NCI-H82 (cell line): Measurements from ENCODE around the gene RNF144A.
A peak's percentile ranks its signal among the peaks of the same experiment; 100 is the strongest.

ENCODE experiments used
- DNase-seq: peaks from one replicate; lab custom pipeline; 2025; lab: John Stamatoyannopoulos, UW

The RNF144A gene

DNA sequence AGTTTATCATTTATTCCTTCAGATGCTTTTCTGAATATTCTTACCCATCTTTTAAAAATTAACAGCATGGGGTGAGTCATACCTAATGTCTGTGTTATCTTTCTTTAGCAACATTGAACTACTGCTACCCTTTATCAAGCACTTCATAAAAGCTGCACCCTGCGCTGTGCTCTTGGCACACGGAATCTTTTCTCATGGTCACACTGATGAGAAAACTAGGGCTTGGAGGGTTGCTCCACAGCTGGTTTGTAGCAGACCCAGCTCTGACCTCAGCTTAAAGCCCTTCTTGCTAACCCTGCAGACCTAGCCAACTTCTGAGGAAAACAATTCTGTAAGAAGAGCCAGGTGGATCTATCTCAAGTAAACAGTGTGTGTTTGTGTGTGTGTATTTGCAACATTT lies 106.3 kb downstream of the RNF144A start:
- no peak for DNase-seq

DNA sequence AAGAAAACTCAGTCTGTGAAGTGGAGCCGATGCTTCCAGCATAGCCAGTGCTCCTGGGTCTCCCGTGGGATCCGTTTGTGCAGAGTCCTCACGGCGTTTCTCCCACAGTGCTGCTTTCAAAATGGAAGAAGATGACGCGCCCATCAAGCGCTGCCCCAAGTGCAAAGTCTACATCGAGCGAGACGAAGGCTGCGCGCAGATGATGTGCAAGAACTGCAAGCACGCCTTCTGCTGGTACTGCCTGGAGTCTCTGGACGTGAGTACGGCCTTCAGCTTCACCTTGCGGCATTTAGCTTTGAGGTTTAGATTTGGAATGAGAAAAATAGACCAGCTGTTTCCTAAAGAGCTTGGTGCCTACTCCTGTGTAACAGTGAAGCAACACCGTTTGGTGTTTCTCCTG lies 107.0 kb downstream of the RNF144A start:
- DNase-seq, result no peak

DNA sequence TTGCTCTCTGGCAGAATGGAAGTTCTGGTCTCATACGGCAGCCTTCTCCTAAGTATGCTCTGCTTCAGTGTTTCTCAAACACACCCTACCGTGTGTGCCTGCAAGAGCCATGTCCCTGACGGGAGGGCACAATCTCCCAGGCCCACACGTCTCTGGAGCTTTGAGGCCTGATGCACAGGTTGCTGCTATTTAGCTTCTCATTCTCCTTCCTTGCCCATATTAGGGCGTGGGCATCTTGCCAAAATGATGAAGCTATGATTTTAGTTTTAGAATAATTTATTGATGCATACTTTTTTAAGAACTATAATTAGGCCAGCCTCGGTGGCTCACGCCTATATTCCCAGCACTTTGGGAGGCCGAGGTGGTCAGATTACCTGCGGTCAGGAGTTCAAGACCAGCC lies 107.9 kb downstream of the RNF144A start:
- DNase-seq, result no peak

DNA sequence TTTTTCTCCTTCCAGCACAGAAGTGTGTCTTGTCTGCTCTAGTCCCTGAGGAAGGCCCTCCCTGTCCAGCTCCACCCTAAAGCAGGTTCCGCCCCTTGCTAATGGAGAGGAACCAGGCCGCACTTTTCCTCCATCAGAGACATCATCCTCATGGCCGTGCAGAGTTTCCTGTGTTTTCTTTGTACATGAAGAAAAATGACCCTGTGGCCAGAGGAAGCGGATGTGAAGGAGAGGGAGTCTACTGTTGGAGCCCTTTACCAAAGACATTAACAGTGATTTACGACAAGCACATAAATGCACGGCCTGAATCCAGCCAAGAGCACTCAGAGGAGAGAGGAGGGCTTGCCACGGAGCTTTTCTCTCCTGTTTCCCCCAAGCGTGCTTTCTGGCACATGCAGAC lies 109.5 kb downstream of the RNF144A start:
- no peak for DNase-seq

DNA sequence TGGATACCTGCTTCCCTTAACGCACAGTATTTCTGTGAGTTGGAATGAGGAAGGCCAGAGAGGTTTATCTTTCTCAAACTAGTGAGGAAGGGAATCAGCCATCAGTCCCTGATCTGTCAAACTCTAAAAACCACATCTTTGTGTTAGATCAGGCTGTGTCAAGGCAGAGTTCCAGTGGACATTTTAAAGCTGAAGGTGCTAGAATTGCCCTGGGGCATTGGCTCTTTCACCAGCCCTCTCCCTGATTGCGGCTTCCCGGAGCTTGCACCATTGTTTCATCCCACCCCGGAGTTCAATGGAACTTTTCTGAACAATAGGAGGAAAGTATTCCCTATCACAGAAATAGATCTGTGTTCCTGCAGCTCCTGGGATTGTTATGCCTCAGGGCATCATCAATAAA lies 110.2 kb downstream of the RNF144A start:
- DNase-seq, result no peak

DNA sequence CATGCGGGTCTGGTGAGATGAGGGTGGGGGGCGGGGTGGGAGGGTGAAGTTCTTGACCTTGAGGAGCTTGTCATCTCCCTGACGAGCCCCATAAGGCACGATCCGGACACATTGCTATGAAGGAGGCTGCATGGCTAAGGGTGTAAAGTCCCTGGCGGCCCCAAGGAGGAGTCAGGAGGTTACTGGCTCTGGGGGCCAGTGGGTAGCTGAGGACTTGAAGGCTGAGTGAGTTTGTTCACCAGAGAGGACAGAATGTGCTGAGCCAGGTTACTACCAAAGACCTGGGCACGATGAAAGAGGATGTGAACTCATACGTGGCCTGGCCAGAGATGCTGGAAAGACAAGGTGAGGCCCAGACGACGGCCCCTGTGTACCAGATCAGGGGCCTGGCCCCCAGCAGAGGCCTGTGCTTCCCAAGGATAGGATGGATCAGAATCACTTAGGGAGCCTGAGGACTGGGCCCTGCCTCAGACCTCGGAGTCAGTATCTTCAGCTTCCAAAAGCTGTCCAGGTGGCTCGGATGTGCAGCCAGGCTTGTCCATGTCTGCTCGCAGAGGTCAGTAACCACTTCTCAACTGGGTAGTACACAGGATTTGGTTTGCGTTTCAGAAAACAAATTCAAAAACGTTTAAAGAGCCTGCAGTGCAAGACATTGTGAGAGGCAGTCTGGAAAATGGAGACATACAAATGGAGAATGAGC lies 110.9 kb downstream of the RNF144A start:
- no peak for DNase-seq

DNA sequence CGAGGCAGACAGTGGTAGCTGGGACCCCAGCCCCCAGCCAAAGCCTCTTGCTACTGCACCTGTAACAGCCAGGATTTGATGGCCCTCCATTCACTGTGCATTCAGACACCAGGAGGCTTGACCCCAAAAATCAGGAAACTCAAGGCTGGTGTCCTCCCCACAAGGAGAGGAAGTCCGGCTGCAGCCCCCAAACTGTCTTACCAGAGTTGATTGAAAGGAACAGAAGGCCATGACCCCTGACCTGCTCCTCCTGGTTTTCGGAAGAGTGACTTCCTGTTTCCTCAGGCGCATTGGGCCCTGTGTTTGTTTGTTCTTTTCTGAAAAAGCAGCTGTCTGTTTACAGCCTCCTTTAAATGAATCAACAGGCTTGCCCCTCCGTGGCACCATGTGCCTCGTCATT lies 111.6 kb downstream of the RNF144A start:
- no peak for DNase-seq

DNA sequence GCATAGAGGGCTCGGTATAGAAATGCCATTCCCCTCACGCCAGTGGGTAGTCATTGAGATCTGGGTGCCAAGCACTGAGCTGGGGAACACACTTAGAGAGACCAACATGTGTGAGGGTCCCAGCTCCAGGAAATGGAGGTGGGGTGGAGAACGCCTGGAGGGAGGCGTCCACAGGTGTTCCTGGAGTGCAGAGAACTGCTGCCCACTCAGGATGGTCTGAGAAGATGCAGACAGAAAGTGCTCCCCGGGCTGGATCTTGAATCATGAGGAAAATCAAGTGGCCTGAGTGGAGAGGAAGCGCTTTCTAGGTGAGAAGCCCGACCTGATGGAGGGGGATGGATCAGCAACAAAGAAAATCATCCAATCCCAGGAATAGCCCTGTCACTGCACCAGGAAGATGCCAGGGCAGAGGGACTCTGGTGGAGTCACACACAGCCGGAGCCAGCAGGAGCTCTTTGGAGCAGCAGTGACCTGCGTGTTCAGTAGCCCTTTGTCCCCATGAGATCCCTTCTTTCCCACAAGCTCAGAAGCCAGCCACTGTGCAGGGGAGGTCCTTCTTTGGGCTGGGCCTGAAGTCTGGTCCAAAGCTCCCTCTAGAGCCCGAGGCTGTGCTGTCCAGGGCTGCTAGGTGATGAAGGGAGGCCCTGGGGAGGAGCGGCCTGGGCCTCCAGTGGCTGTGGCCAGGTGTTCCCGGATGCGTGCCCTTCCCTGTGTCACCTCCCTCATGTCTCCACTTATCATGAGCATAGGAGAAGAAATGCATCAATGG lies 112.3 kb downstream of the RNF144A start:
- DNase-seq, result no peak

DNA sequence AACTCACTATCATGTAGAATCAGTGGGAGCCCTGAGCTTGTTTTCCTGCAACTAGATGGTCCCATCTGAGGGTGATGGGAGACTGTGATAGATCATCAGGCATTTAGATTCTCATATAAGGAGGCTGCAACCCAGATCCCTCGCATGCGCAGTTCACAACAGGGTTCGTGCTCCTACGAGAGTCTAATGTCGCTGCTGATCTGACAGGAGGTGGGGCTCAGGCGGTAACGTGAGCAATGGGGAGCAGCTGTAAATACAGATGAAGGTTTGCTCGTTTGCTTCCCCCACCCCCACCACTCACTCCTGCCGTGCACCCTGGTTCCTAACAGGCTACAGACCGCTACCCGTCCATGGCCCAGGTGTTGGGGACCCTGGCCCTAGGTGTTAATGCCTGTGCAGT lies 113.6 kb downstream of the RNF144A start:
- DNase-seq, result no peak

DNA sequence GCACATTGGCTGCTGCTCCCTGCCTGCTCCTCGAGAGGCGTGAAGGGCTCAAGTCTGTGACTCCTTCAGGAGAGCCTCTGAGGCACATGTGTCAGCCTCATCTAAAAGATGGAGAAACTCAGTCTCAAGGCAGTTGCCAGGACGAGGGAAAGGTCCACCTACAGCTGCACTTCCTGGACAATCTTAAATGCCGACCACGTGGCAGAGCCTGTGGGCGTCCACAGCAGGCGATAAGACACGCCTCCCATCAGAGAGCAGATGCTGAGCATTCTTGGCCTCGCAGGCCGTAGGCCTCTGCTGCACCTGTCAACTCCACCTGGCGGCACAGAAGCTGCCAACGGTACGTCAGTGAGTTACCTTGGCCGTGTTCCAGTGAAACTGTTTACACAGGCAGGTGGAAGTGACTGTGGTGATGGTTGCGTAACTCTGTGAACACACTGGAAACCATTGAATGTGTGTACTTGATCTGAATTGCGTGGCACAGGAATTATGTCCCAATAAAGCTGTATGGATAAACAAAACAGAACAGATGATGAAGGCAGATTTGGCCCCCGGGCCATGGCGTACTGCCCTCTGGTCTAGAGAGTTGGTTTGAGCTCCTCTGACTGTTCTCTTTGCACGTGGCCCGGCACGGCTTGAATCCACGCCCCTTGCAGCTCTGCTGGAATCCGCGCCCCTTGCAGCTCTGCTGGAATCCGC lies 114.5 kb downstream of the RNF144A start:
- DNase-seq, result peak; percentile 40

DNA sequence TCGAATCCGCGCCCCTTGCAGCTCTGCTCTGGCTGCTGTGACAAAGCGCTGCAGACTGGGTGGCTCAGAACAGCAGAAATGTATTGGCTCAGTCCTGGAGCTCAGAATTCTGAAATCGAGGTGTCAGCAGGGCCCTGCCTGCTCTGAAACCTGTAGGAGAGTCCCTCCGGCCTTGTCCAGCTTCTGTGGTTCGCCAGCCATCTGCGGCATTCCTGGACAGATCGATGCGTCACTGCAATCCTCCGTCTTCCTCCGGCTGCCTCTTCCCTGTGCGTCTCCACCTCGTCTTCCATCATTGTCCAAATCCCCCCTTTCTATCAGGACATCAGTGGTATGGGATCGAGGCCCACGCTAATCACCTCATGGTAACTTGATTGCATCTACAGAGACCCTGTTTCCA lies 115.2 kb downstream of the RNF144A start:
- DNase-seq, result no peak

DNA sequence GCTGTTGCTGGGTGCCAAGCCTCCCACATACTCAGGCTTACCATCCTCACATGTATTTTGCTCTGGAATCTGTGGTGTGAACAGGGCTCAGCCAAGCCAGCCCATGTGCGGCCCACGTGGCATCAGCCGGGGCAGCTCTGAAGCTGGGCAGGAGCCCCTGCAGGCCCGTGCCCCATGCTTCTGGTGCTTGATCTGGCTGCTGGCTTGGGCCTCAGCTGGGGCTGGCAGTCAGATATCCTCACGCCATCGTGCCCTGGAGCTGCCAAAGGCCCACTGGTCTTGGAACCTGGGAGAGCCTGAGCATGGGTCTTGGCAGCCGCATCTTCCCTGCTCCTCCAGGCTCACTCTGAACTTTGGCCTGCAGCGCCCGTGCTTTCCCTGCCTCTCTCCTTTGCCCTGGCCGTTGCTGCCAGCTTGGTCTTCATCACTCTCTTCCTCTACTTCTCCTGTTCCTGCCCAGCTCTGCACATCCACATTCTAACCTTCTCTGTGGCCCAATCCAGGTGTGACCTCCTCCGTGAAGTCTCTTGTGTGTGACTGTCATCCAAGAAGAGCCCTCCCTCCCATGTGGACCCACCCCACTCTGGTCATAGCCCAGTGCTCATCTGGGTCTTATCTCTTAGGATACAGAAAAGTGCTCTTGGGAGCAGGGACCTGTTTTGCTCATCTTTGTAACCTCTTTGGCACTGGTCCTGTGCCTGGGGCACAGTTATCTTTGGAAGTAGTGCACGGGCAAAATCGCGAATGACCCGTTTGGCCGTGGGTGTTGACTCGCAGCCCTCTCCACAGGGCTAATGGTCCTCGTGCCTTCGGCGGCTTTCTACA lies 116.1 kb downstream of the RNF144A start:
- DNase-seq, result no peak

DNA sequence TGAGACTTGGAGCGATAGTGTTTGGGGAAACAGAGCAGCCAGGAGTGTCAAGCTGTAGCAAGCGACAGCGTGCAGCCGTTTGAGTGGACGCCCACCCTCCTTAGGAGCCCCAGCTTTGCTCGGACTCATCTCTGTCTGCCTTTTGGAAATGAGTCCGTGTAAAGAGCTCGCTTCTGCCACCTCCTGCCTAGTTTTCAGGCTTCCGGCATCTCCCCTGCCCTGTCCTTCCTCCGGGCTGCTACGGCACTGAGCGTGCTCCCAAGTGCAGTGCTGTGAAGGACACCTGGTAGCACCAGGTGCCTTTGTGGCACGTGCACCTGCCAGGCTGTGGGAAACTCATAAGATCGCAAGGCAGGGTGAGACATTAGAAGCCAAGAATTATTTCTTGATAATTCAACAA lies 117.1 kb downstream of the RNF144A start:
- DNase-seq, result peak; percentile 36

DNA sequence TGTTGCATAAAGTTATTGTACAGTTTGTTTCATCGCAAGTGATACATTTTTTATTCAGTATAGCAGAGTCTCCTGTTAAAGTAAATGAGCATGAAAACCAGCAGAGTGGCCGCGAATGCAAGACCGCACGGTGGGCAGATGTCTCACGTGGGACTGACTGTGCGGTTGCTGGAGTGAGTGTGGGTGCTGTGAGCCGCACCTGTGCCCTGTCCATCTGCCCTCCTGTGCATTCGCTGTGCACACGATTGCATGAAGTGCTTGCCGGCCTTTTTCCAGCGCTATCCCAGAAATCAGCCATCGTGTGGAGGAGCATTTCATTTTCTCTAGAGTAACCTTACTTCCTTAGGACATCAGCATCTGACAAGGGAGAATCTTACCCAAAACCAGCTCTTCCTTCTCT lies 118.7 kb downstream of the RNF144A start:
- DNase-seq, result no peak

DNA sequence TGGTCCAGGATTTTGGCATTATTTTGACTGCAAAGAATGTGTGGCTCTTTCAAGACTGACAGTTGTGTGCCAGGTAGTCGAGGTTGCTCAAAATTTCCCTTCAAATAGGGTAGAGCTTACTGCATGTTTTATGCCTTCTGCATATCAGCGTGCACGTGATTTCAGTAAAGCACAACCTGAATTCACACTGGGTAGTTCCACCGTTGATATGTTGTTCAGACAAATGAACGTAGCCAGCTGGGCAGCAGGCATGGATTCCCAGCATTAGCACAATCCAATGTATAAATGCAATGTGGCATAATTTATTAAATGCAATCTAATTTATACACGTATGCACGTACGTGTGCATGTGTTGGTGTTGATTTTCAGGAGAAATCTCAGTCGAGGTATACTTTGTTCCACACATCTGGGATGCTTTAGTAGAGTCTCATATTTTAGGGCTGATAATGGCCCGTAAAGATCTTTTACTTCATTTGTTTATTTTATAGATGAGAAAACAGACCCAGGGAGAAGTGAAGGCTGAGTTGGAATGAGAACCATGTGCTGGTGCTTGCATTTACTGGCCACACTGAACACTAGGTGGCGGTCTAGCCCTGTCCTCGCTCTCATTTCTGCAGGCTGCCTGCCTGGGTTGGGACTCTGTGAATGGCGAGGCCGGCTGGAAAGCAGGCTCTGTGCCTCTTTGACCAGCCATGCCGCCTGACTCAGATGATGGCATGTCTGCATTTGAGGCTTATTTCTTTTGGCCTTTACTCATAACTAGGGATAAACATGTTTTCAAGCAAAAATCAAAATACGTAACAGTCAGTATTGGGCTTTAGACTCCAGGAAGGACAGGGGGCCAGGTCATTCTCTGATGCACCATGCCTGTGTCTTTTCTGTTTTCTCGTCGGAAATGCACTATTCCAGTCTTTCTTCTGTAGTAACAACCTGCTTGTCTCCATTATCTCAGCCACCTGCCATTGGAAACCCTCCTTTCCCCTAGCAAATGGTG lies 120.4 kb downstream of the RNF144A start:
- peak; percentile 75 for DNase-seq

DNA sequence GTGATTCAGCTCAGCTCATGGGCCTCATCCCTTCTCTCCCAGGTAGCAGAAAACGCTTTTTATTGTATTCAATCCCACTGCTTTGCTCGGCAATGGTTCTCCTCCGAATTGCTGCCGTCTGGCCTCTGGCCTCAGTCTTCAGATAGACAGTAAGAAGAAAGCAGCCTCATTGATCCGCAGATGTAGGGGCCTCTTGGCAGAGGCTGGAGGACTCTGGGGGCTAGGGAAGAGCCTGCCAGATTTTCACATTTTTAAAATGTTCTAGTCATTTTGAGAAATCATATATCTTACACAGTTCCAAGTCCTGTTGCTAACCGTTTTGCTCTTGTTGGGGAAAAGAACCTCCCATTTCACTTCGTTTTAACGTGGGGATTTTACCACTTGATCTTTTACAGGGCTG lies 123.3 kb downstream of the RNF144A start:
- no peak for DNase-seq

DNA sequence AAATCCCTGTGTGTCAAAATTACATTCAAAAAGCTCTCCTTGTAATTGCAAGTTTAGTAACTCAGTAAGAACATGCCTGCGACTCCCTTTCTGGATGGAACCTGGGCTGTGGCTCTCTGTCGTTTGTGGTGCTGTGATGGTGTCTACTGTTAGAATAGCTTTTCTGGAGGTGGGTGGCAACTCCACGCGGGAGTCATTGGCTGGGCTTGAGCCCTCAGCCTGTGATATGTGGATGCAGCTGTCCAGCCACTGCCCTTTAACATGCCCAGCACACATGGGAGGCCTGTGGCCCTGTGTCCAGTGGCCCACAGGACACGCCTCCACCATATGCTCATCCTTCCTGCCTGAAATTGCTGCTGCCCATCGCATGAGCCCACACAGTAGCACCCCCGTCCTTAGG lies 124.2 kb downstream of the RNF144A start:
- no peak for DNase-seq

DNA sequence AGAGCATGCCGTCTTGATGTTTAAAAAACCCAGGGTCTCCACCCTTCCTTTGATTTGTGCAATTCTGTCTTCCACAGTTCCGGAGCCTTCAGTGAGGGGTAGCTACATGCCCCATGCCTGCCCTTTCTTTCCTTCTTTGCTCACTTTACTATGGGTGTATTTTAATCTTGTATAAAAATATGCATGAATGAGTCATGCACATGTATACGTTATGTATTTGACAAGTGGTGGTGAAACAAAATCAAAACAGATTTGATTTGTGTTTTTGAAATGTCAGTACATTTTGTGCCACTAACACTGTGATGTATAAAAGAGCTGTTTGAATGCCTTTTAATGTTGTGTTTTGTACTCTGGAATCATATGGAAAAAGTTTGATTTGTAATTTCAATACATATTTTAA lies 126.5 kb downstream of the RNF144A start:
- no peak for DNase-seq

DNA sequence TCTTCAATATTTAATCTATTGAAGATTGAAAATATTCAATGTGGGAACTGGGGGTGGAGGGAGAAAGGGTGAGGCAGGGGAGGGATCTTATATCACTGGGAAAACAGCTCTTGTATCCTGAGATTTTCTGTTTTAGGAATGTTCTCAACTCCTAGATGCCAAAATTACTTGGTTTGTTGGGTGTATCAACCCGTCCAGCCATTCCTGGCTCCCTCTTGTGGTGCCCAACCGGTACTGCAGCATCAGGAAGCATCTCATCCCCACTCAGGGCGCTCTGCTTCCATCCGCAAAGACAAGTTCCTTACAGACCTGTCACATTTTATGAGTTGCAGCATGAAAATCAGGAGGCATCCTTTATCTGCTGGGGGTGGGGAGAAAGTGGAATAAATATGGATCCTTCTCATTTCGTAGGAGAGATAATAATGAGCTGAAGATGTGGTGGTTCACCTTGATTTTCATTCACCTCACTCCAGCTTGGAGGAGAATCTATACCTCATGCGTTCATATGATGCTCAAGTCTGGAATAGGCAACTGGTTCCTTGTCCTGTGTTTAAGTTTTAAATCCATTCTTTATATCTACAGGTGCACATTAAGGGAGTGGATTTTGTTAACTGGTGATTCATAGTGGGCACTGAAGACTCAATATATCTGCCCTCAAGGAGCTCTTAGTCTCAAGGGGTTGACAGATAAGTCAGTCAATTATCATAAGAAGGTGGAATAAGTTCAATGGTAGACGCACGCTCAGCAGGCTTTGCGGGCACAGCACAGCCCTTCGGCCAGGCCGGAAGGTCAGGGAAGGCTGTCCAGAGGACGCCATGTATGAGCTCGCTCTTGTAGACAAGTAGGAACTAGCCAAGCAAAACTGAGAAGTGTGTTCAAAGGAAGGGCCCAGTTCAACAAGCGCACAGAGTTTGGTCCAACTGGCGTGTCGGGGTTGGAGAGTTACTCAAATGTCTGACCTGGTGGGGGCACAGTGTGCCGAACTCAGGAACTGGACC lies 127.3 kb downstream of the RNF144A start:
- DNase-seq, result peak; percentile 74
